ENCODE data around the gene BMP7.
"Not testable (repeated sequence)": the region's sequence is repeated elsewhere in the genome, so short reads cannot be mapped to it uniquely, and the experiment has no call there.

Gene BMP7

DNA sequence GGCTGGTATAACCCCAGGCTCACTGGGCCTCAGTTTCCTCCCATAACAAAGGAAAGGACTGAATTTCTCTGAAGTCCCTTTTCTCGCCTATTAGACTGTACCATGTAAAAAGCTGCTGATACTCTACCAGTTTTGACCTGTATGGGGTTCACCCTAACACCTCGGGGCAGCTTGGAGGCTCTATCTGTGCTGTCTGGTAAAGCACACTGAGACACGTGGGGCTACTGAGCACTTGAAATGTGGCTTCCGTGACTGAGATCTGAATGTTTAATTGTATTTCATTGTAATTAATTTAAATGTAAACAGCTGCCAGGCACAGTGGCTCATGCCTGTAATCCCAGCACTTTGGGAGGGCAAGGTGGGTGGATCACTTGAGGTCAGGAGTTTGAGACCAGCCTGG is 24.0 kb downstream of the BMP7 start:
- intact Hi-C loops (cut with DNase I): no loop called here
- no peak for DNase-seq

- DNase-seq: peak in 3 of 42 donors; percentile 32 to 58 (median 55)
- intact Hi-C loops (cut with DNase I): no loop called here
Measured at GRCh38 chr20:57241363-57241991, 25.0 kb downstream of the BMP7 start.

DNA sequence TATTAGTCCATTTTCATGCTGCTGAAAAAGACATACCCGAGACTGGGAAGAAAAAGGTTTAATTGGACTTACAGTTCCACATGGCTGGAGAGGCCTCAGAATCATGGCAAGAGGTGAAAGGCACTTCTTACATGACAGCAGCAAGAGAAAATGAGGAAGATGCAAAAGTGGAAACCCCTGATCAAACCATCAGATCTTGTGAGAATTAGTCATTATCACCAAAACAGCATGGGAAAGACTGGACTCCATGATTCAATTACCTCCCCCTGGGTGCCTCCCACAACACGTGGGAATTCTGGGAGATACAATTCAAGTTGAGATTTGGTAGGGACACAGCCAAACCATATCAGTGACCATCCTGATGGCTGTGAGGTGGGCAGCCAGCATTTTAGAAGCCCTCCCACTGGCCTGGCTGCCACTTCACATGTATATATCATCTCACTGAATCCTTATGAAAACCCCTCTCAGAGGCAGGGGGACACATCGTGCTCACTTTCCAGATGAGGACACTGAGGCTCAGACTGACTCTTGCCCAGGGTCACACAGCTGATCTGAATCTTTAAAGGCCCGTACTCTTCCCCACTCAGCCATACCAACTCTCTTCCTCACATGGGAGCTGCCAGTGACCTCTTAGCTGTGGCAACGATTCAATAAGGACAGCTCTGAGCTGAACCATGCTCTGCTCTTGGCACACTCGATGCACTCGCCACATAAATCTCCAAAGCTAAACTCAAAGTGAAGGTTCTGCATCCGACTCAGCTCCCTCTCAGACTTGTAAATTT is 25.7 kb downstream of the BMP7 start:
- DNase-seq: no peak
- intact Hi-C loops (cut with DNase I): no loop called here

DNA sequence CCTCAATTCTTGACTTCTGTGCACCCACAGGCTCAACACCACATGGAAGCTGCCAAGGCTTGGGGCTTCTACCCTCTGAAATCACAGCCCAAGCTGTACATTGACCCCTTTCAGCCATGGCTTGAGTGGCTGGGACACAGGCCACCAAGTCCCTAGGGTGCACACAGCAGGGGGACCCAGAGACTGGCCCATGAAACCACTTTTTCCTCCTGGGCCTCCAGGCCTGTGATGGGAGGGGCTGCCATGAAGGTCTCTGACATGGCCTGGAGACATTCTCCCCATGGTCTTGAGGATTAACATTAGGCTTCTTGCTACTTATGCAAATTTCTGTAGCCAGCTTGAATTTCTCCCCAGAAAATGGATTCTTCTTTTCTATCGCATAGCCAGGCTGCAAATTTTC is 26.7 kb downstream of the BMP7 start:
- not testable (repeated sequence) for DNase-seq

GRCh38 chr20:57239324-57239723 is 27.1 kb downstream of the BMP7 start:
- DNase-seq; intact Hi-C loops (cut with DNase I): not testable (repeated sequence)

More for the DNA sequence above, 26.7 kb downstream of the BMP7 start:
- intact Hi-C loops (cut with DNase I): not testable (repeated sequence)

GRCh38 chr20:57238089-57238488 is 28.4 kb downstream of the BMP7 start:
- no peak for DNase-seq

GRCh38 chr20:57237585-57237953 is 28.9 kb downstream of the BMP7 start:
- no peak for DNase-seq
- intact Hi-C loops (cut with DNase I): no loop called here

More at GRCh38 chr20:57238089-57238488, 28.4 kb downstream of the BMP7 start:
- intact Hi-C loops (cut with DNase I): no loop called here

DNA sequence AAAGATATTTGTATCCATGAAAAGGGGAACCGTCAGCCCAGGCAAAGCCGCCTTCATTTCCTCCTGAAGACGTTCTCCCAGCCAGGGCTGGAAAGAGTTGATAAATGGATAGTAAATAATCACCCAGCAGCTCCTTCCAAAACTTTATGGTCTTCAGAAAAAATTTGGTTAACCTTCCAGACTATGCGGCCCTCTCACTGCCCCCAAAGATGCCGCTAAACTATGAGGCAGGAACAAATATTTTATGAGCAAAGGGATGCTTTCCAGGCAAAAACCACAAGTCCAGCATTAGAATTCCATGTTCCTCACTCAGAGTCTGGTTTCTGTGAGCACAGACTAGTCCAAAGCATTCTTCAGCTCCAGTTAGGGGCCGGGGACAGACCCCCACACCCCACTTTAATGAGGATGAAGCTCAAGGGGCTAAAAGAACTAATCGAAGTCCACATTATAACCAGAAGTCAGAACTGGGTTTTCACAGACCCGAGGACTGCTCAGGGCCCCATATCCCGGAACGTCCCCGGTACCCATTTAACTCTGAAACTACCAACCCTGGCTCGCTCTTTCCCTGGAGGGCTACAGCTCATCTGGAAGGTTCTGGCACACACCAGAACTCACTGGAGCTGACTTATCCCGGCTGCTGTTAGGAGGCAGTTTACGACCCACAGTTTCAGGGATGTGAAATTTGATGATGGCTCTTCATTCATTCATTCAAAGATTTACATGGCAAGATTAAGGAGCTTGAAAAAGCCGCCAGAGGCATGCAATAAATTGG is 29.4 kb downstream of the BMP7 start:
- intact Hi-C loops (cut with DNase I): no loop called here
- no peak for DNase-seq

DNA sequence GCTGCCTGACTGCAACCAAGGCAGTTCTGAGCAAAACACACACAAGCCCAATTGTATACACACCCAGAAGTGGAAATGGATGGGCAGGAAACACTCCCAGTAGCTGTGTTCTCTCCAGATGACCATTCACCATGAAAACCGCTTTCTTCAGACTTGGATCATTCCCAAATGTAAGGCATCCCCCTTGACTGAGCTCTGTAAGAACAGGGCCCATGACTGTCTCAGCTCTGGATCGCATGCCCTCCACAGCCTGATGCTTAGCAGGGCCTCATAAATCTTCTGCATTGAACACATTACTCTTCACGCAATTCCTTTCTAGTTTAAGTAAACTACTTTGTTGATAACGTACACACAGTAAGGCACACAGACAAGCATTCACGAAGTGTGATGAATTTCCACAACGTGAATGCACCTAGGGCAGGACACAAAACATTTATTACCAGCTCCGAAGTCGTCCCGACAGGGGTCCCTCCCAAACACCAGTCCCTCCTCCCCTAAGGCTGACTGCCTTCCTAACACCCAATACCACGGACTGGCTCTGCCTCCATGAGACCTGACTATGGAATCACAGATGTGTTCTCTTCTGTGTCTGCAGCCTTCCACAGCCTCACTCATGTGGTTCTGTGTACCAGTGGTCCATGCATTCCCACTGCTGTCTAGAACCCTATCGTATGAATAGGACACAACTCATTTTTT is 31.7 kb downstream of the BMP7 start:
- intact Hi-C loops (cut with DNase I): no loop called here
- DNase-seq: peak in 1 of 42 donors; percentile 26

GRCh38 chr20:57231951-57232428 is 34.5 kb downstream of the BMP7 start:
- DNase-seq: no peak
- intact Hi-C loops (cut with DNase I): no loop called here

- no peak for DNase-seq
- intact Hi-C loops (cut with DNase I): no loop called here
Measured at GRCh38 chr20:57231161-57231560, 35.3 kb downstream of the BMP7 start.

DNA sequence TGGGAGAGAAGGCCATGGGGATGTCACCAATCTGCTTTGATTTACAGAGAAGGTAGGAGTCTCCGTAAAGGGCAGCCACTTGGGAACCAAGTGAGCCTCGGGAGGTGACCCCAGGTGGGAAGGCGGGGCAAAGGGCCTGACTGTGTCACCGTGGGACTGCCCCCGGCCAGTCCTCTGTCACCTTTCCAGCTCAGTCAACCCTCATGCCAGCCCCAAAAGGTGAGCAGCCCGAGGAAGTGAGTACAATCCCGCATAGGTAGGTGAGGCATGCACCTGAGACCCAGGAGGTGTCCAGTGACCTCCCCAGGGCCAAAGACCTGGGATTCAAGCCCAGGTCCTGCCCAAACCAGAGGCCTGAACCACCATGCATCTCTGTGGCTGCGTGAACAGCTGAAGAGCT is 36.2 kb downstream of the BMP7 start:
- intact Hi-C loops (cut with DNase I): no loop called here
- DNase-seq: no peak

GRCh38 chr20:57229490-57229889 is 37.0 kb downstream of the BMP7 start:
- intact Hi-C loops (cut with DNase I): no loop called here
- no peak for DNase-seq

- intact Hi-C loops (cut with DNase I): no loop called here
- no peak for DNase-seq
Measured at GRCh38 chr20:57225830-57226229, 40.6 kb downstream of the BMP7 start.

DNA sequence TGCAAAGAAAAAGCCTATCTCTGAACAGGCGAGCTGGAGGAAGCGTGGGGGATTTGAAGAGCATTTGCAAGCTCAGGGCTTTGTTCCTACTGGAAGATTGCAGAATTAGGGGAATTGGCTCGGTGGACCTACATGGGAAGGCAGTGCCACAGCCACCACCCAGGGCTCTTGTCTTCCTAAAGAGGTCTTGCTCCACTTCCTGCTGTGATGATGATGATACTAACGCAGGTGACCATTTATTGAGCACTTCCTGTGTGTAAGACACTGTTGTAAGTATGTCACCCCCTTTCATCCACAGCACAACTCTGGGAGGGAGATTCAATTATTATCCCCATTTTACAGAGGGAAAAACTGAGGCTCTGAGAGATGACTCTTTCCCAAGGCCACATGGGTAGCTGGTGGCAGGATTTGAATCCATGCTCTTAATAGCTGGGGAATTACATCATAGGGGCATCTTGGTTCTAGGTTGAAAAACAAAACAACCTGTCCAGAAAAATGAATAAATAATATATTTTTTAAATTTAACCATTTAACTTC is 41.2 kb downstream of the BMP7 start:
- intact Hi-C loops (cut with DNase I): no loop called here
- DNase-seq: no peak

DNA sequence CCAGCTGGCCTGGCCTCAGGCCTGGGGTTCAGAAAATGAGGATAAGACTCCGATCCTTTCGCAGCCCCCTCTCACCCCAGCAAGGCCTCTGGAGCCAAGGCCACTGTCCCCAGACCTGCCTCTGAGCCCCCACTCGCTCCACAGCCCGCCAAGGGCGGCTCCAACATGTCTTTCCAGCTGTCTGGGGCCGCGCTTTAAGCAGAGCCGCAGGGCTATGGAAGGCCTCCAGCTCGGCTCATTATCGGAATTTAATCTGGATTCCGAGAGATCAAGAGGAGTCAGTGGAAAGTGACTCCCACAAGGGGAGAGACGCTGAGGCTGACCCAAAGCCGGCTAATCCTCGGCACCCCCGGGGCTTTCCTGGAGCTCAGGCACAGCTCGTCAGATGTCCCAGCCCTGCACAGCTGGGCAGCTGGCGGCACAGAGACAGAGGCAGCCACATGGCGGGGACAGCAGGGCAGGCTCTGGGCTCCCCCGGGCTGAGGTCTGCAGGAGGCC is 41.8 kb downstream of the BMP7 start:
- DNase-seq: peak in 31 of 42 donors; percentile 10 to 66 (median 42)
- intact Hi-C loops (cut with DNase I): no loop called here

GRCh38 chr20:57223648-57224489 is 42.6 kb downstream of the BMP7 start:
- DNase-seq: peak in 7 of 42 donors; percentile 9 to 58 (median 31)
- intact Hi-C loops (cut with DNase I): no loop called here

DNA sequence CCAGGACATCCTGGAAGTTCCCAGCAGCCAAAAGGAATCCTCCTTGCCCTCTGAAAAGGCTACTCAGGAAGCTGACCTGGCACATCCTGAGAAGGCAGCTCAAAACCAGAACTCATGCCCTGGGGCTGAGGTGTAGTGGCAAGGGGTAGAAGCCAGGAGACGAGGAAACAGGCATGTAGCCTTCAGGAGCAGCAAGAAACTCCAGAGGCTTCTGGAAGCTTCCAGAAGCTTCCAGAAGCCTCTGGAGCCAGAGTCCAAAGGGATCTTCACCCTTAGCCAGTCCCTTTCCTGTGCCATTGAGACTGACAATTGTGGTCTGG is 43.9 kb downstream of the BMP7 start:
- intact Hi-C loops (cut with DNase I): no loop called here
- no peak for DNase-seq

Measured in head of caudate nucleus (tissue), 42 donors.